IPS-18c (cell line): ENCODE results near the gene GPRIN3.
"Not testable (repeated sequence)": the region's sequence is repeated elsewhere in the genome, so short reads cannot be mapped to it uniquely, and the experiment has no call there.

Experiments
- H3K4me3 ChIP-seq: 2 replicates; pipeline ENCODE4 v1.7.0; 2013; ENCODE audit warnings: low read depth, mild to moderate bottlenecking, low read length, moderate library complexity; ENCODE audit not compliant: insufficient read depth
- H3K9me3 ChIP-seq: one replicate; pipeline ENCODE4 v1.6.1; 2013; ENCODE audit warnings: mild to moderate bottlenecking, low read length, moderate library complexity; ENCODE audit not compliant: control insufficient read depth, insufficient read depth

GPRIN3 gene

DNA sequence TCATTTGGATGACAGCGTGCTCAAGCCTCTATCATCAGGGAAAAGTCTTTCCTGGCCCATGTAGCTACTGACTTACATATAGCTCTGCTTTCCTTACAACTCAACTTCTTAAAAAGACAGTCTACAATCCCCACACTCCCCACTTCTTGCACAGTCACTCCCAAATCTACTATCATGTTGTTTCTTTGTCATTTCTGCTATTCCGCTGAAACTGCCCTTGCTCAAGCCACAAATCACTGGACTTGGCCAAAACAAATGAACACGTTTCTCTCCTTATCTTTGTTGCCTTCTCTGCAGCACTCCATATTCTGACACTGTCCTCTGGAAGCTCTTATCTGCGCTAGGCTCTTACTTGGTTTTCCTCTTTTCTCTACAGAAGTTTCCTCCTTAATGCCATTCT, 28.2 kb downstream of the GPRIN3 start:
- H3K4me3 ChIP-seq, result no peak overlapping the region
- H3K9me3 ChIP-seq, result no peaks in the 10 kb centered on the region

DNA sequence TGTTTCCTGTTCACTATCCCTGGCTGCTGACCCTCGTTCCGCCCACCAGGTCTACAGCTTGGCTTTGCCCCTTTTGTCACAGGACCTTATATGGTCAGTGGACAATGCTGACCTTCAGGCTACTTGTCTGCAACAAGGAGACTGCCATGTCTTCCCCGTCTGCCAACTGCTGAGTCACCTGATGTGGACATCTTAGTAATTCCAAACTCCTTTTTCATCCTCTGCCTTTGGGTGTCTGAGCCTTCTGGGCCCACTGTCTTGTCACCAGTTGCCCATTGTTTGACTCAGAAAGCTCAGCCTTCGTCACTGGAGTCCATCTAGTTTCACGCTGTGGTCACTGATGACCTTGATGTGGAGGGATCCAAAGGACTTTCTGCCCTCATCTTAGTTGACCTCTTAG, 30.2 kb downstream of the GPRIN3 start:
- Histone ChIP-seq H3K9me3 (no peaks in the 10 kb centered on the region), H3K4me3 (no peak overlapping the region)

DNA sequence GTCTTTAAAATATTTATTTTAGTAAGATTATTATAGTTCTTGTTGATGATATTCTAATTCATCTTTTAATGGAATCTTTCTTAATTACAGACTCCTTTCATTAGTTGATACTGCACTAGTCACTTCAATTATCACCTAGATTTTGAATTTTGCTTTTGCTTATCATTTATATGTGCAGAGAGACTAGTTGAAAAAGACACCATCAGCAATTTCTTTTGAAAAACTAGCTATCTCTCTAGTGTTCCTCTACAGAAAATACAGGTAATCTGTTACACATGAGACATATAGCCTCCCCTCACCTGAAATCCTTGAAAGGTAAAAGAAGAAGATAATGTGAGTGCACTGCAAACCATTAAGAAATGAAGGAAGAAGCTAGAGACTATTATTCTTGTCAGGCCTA, 31.3 kb downstream of the GPRIN3 start:
- H3K4me3 ChIP-seq, result no peak overlapping the region

DNA sequence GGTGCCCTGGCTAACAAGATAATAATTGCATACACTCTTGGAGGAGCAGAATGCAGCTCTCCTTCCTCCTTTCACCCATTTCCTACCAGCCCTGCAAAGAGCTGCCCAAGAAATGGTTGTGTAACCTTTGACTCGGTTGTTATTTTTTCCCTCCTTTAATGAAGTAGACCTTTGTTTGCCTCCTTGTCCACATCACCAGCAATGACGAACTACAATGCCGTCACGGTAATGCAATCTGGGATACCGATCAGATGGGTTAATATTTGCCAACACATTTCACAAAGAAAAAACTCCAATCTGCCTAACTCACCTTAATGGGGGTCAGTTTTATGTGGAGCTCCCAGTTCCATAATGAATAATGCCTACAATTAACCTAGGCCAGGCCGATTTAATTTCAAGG, 32.0 kb downstream of the GPRIN3 start:
- H3K4me3 ChIP-seq, result no peak overlapping the region
- no peaks in the 10 kb centered on the region for H3K9me3 ChIP-seq

More for the DNA sequence above, 31.3 kb downstream of the GPRIN3 start:
- no peaks in the 10 kb centered on the region for H3K9me3 ChIP-seq

DNA sequence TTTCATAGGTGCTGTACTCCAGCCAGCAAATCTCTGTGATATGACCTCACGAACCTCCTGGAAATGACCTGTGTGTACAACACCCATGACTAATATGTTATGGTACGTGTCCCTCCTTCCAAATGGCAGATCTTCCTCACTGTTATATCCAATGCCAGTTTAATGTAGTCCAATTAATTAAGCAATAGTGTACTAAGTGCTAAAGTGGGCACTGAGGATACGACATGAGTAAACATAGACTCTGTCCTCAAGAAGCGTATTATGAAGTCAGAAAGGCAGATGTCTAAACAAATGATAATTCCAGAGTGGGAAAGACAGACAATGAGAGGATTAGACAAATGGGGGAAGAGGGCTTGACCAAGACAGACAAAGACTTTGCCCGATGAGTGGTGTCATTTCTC, 33.9 kb downstream of the GPRIN3 start:
- no peaks in the 10 kb centered on the region for H3K9me3 ChIP-seq
- H3K4me3 ChIP-seq, result no peak overlapping the region

DNA sequence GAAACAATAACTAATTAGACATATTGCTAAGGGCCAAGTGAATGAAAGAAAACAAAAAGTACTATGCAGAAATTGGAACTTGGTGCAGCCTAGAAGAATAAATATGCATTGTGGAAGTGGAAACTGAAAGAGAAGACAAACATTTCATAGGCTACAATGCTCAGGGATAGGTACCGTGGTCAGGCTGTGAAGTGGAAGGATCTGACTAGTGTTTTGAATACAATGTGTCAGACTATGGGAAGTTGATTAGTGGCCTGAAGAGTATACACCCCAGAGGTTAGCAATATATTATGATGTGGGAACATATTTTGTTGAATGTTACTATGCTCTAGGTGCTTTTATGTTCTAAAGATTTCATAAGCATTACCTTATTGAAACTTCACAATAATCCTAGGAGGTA, 36.8 kb downstream of the GPRIN3 start:
- Histone ChIP-seq H3K4me3 (no peak overlapping the region), H3K9me3 (no peaks in the 10 kb centered on the region)

DNA sequence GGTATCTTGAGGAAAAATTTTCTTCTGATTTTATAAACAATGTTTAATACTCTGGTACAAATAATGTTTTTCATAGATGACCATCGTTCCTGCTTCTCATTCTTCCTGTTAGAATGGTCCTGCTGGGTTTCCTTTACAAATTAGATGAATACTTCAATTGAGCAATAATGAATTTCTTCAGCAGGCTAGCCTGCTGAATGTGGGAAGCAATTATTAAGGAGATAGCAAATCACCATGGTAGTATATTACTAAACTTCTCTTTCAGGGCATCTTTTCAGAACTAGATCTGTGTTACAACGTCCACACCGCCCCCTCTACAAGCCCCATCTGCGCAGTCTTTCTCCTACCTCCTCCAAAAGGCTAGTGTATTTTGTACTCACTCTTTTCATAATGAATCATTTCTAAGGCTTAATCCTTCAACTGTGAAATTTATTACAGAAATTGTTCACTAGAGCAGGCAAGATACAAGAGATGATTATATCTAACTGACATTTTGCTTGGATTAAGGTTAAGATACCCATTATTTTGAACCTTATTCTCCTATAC, 38.4 kb downstream of the GPRIN3 start:
- Histone ChIP-seq H3K4me3 (no peak overlapping the region), H3K9me3 (no peaks in the 10 kb centered on the region)

DNA sequence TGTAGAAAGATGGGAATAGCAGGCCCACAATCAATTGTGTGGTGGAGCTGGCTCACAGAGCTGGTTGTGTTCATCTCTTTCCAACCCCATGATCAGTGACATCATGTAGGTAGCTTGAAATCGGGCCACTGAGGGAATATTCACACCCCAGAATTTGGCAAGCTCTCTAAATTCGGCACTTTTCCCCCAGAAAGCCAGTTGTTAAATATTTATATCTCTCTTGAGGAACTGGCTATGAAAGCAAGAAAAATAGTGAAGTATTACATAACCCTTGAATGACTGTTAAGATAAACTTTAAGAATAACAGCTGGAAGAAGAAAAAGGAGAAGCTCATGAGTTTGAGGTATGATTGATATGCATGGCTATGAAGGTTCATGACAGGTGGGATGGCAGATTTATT, 38.9 kb downstream of the GPRIN3 start:
- no peaks in the 10 kb centered on the region for H3K9me3 ChIP-seq
- H3K4me3 ChIP-seq, result no peak overlapping the region

DNA sequence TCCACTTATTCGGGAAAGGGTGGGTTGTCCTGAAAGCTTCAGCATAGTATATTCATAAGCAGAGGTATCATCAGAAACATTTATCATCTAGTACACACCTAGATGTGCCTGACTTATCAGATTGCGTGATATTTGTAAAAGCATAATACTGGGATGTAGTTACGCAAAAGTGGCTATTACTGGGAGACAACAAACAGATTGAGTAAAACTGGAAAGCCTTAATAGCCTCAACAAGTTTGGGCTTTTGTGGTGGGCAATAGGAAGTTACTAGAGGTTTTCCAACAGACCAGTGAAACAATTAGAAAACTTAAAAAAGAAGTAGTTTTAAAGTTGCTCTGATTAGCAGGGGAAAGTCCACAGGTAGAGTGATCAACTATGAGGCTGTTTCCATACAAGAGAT, 39.8 kb downstream of the GPRIN3 start:
- Histone ChIP-seq H3K9me3 (no peaks in the 10 kb centered on the region), H3K4me3 (no peak overlapping the region)

DNA sequence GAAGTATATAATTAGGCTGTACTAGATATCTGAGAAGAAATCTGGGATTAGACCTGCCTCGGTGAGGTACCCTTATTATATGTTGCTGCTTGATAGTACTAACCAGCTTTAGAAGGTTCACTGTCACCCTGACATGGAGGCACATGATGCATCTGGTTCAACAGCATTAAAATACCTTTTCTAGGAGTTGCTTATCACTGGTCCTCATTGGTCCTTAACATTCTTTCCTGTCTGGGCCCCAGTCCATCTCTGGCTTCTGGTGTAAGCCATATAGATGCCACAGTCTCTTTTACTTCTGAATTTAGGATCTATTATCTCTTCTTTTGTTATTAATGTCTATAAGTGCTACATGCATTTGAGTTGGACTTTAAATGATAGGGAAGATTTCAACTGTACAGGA, 40.2 kb downstream of the GPRIN3 start:
- H3K4me3 ChIP-seq, result no peak overlapping the region
- H3K9me3 ChIP-seq, result no peaks in the 10 kb centered on the region

DNA sequence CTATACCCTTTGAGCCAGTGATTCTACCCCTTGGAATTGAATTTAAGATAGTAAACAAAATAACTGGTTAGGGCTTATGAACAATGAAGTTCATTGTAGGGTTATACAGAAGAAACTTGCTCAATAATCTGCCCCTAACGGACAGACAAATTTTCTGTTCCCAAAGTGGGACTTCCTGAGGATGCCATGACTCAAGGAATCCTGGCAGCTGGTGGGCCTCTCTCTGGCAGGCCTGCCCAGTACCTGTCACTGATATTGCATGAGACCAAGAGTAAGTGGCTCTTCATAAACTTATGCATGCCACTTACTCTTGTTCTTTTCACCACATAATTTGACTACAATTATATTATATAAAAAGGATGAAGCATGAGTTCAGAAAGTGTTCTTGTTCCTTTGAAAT, 41.5 kb downstream of the GPRIN3 start:
- Histone ChIP-seq H3K4me3 (no peak overlapping the region), H3K9me3 (no peaks in the 10 kb centered on the region)

DNA sequence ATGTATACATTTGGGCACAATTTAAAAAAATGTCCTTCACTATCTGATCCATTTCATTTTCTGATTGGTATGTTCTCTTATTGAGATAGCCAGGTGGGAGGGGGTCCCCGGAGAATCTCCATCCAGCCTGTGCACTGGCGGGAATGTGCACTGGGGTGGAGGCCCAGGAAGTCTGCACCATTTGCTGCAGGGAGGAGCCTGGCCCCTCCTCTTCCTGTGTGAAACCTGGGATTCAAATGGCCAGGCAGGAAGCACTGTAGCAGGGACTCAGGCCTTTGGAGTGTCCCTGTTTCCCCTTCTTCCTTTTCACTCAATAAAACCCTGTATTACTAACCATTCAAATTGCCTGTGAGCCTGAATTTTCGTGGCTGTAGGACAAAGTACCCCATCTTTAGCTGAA, 44.3 kb downstream of the GPRIN3 start:
- Histone ChIP-seq H3K4me3 (no peak overlapping the region), H3K9me3 (no peaks in the 10 kb centered on the region)

DNA sequence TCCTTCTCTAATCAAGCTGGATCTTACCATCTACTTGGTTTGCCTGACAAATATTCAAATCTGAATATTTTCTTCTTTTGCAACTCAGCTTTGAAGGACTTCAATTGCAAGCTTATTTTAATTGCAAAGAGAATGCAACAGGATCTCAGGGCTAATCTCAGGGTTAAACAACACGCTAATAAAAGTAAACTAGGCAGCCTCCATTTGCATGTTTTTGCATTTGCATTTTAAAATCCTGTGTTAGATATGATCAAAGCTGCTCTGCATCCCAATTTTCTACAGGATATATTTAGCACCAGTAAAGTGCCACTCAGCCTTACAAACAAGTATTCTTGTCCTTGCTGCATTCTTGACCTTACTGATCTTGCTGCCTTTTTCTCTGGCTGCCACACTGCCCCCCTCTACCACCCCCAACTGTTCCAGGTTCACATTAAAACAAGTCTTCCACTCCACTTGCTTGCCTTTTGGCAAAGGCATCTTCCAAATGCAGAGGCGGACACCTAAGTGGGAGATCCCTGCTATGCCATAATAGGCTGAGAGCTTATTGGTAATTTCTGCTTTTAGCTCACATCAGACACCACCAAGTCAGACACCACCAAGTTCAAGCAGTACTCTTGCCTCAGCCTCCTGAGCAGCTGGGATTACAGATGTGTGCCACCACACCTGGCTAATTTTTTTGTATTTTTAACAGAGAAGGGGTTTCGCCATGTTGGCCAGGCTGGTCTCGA, 48.1 kb downstream of the GPRIN3 start:
- H3K9me3 ChIP-seq, result no peaks in the 10 kb centered on the region

DNA sequence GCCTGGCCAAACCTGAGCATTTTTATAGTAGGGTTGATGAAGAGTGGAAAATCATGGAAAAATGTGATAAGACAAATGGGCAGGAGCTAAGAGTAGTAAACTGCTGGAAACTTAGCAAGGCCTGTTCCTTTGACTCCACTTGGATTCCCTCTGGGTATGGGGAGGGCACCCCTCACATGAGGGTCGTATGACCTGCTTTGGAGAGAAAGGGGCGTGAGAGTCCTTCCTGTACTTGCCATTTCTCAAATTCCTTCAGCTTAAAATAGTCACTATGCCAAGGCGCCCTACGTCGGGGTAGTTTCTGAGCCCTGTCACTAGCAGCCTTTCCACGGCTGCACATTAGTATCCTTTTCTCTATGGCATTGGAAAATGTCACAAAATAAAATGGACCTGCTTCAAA, 49.1 kb downstream of the GPRIN3 start:
- Histone ChIP-seq H3K9me3 (no peaks in the 10 kb centered on the region), H3K4me3 (no peak overlapping the region)

More for the DNA sequence above, 48.1 kb downstream of the GPRIN3 start:
- H3K4me3 ChIP-seq, result no peak overlapping the region

DNA sequence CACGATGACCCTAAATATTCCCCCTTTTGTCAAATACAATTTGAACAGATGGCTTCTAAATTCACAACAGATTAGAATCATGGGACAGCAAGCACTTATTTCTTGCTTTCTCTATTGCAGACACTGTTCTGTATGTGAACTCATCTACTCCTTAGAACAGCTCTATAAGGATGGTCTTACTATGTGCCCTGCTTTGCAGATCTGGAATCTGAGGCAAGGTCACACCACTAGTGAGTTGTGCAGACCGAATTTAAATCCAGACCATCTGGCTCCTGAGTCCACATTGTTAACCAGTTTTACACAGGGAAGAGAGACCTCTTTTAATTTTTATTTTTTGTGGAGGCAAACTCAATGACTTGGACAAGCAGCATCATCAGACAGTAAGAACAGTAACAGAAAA, 50.2 kb downstream of the GPRIN3 start:
- H3K9me3 ChIP-seq, result no peaks in the 10 kb centered on the region
- H3K4me3 ChIP-seq, result no peak overlapping the region

DNA sequence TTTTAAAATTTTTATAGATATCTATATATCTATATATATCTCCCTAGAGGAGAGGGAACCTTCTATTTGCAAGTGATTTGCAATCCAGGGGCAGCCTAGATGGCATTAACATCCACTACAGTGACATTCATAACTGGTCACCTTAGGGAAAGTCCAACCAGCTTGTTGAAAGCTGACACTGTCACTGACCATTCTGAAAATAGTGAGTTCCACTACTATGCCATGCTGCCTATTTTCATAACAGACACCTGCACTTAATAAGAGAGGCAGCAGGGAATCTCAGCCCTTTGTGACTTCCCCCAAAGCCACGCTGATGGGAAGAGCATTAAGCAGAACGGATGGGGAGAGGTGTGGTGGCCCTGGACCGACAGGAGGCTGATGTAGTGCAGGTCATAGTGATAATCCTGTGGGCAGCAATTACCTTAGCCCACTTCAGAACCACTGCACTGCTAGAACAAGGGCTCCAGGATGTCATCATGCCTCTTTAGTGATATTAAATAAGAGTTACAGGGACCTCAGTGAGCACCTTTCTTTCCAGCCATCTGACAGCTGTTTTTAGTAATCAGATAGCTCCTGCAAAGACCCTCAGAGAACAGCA, 51.3 kb downstream of the GPRIN3 start:
- H3K4me3 ChIP-seq, result no peak overlapping the region
- H3K9me3 ChIP-seq, result no peaks in the 10 kb centered on the region

DNA sequence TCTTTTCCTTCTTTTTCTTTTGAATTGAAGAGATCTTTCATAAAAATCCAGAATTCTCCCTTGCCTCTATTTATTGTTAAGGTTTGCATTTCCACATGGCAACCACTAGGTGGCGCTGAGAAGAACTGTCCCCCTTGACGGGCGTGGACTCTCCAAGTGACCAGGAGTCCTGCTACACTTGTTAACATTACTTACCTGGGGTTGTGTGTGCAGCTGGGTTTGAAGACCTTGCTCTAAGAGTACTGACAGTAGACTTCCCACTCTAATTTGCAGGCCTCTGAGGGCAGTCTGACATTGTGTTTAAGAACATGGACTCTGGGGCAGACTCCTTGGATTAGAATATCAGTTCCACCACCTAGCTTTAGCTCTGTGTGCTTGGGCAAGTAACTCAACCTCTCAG, 52.8 kb downstream of the GPRIN3 start:
- no peaks in the 10 kb centered on the region for H3K9me3 ChIP-seq
- no peak overlapping the region for H3K4me3 ChIP-seq

DNA sequence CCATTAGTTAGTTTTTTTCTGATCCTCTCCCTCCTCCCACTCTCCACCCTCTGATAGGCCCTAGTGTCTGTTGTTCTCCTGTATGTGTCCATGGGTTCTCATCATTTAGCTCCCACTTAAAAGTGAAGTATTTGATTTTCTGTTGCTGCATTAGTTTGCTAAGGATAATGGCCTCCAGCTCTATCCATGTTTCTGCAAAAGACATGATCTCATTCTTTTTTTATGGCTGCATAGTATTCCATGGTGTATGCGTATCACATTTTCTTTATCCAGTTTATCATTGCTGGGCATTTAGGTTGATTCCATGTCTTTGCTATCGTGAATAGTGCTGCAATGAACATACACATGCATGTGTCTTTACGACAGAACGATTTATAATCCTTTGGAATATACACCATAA, 53.3 kb downstream of the GPRIN3 start:
- H3K4me3 ChIP-seq, H3K9me3 ChIP-seq: not testable (repeated sequence)

DNA sequence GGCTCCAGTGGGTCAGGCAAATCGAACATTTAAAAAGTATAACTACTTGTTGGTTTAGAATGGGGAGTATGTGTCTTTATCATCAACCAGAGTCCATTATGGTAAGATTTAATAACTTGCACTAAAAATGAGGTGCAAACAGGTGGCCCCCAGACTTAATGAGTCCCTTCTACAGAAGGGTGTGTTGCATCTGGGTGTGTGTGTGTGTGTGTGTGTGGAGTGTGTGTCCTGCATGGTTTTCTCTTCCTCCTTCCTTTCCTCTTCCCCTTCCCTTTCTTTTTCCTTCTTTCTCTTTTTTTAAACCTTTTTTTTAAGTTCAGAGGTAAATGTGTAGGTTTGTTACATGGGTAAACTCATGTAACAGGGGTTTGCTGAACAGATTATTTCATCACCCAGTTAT, 53.7 kb downstream of the GPRIN3 start:
- H3K4me3 ChIP-seq, result no peak overlapping the region
- H3K9me3 ChIP-seq, result no peaks in the 10 kb centered on the region
